Activated CD8-positive, alpha-beta memory T cell treated with anti-CD3 and anti-CD28 coated beads for 36 hours (primary cell): ENCODE results near the gene OTUD6A. TPM values are rescaled to one million over a fixed set of nuclear protein-coding genes. Genes with fewer than 3 reads are reported as not detected.
"Not testable (repeated sequence)": the region's sequence is repeated elsewhere in the genome, so short reads cannot be mapped to it uniquely, and the experiment has no call there.

Source experiments
- CTCF ChIA-PET: fragments of 350-600 bp; sonication (Branson Sonifier 250); formaldehyde crosslinking; loops from one replicate; lab custom pipeline; 2021; ENCODE audit warnings: antibody characterized with exemption; lab: Charles Lee
- POLR2A ChIA-PET: fragments of 350-600 bp; sonication (Branson Sonifier 250); formaldehyde crosslinking; loops from one replicate; lab custom pipeline; 2021; ENCODE audit warnings: antibody characterized with exemption; lab: Charles Lee
- total RNA-seq, 2 experiments: library from RNA; stranded (reverse); gene quantifications; one replicate each; pipeline ENCODE4 v1.2.3, GENCODE V29; 2021

The OTUD6A gene
- total RNA-seq, 2 experiments from 2014 or later = not detected

GRCh38 chrX:70111436-70112026, 49.3 kb downstream of the OTUD6A start:
- POLR2A ChIA-PET, CTCF ChIA-PET: not testable (repeated sequence)

Other genes starting within 250 kb of the OTUD6A start
- not detected for gene AWAT2, start 12.5 kb upstream of the OTUD6A start, total RNA-seq
- 10 to 100 TPM; 31.4 to 32.1 TPM for gene IGBP1, start 71.0 kb downstream of the OTUD6A start, total RNA-seq
- gene DGAT2L6, start 115.0 kb downstream of the OTUD6A start, total RNA-seq = not detected
- not detected for gene AWAT1, start 172.2 kb downstream of the OTUD6A start, total RNA-seq
- under 1 TPM in 1 of 2 experiments, not detected in 1; 0.34 TPM for gene P2RY4, start 197.7 kb downstream of the OTUD6A start, total RNA-seq
- gene ARR3, start 205.9 kb downstream of the OTUD6A start, total RNA-seq = not detected
- not detected for gene RAB41, start 219.7 kb downstream of the OTUD6A start, total RNA-seq
- gene PDZD11, start 227.5 kb downstream of the OTUD6A start, total RNA-seq = 10 to 100 TPM; 27.0 to 28.0 TPM
- 10 to 100 TPM; 18.7 to 19.7 TPM for gene KIF4A, start 227.6 kb downstream of the OTUD6A start, total RNA-seq